WTC11 (cell line): ENCODE results near the gene UBN1. TPM values are rescaled to one million over a fixed set of nuclear protein-coding genes. Genes with fewer than 3 reads are reported as not detected.

Experiments used
- ATAC-seq: fragments of 200-7000 bp; cut with Tn5 transposase; 2 replicates; pipeline ENCODE4 v1.10.0; 2021; ENCODE audit warnings: mild to moderate bottlenecking, moderate library complexity
- CTCF ChIA-PET: fragments of 300-600 bp; sonication (Branson Sonifier 250); formaldehyde crosslinking; loops from one replicate; lab custom pipeline; 2021; ENCODE audit warnings: antibody characterized with exemption; lab: Charles Lee
- POLR2A ChIA-PET: fragments of 350-600 bp; sonication (Branson Sonifier 250); formaldehyde crosslinking; loops from one replicate; lab custom pipeline; 2021; ENCODE audit warnings: antibody characterized with exemption; lab: Charles Lee
- DNase-seq: peaks from one replicate; pipeline ENCODE4 v3.0.0; 2021; ENCODE audit warnings: low spot score
- H3K27ac Mint-ChIP-seq: 2 replicates; pipeline ENCODE4 v1.8.0; 2021; ENCODE audit warnings: mixed read lengths
- H3K27me3 Mint-ChIP-seq: 2 replicates; pipeline ENCODE4 v1.8.0; 2021; ENCODE audit warnings: low read depth, mild to moderate bottlenecking, moderate library complexity, mixed read lengths
- H3K36me3 Mint-ChIP-seq: 2 replicates; pipeline ENCODE4 v1.8.0; 2021; ENCODE audit warnings: mixed read lengths
- H3K4me1 Mint-ChIP-seq: 2 replicates; pipeline ENCODE4 v1.8.0; 2022; ENCODE audit warnings: mixed read lengths
- H3K4me3 Mint-ChIP-seq: 2 replicates; pipeline ENCODE4 v1.8.0; 2021; ENCODE audit warnings: mild to moderate bottlenecking, moderate library complexity, mixed read lengths
- H3K9me3 Mint-ChIP-seq: 2 replicates; pipeline ENCODE4 v1.8.0; 2021; ENCODE audit warnings: mixed read lengths
- AFF4 ChIP-seq: sonication (generic); formaldehyde crosslinking; IDR thresholded peaks from 2 replicates; pipeline ENCODE4 v1.8.1; 2023; ENCODE audit warnings: mild to moderate bottlenecking, missing genetic modification reagents, borderline replicate concordance
- ARID4B ChIP-seq: sonication (generic); formaldehyde crosslinking; IDR thresholded peaks from 2 replicates; pipeline ENCODE4 v1.8.0; 2023; ENCODE audit warnings: missing genetic modification reagents, mild to moderate bottlenecking, borderline replicate concordance
- ATF3 ChIP-seq: sonication (generic); formaldehyde crosslinking; conservative IDR thresholded peaks from 2 replicates; pipeline ENCODE4 v1.8.1; 2022; ENCODE audit warnings: mild to moderate bottlenecking, missing genetic modification reagents
- MYBL2 ChIP-seq: sonication (generic); formaldehyde crosslinking; IDR thresholded peaks from 2 replicates; pipeline ENCODE4 v1.8.1; 2023; ENCODE audit warnings: mild to moderate bottlenecking, moderate library complexity, missing genetic modification reagents
- NFATC4 ChIP-seq: fragments of 250-450 bp; sonication (Bioruptor Pico); IDR thresholded peaks from 2 replicates; pipeline ENCODE4 v1.9.0; 2021; ENCODE audit warnings: mild to moderate bottlenecking
- NFYB ChIP-seq: sonication (generic); formaldehyde crosslinking; conservative IDR thresholded peaks from 2 replicates; pipeline ENCODE4 v1.8.0; 2022; ENCODE audit warnings: low read depth, missing genetic modification reagents
- RORB ChIP-seq: fragments of 250-450 bp; sonication (Bioruptor Pico); IDR thresholded peaks from 2 replicates; pipeline ENCODE4 v1.9.0; 2021; ENCODE audit warnings: mild to moderate bottlenecking
- ZNF138 ChIP-seq: sonication (generic); formaldehyde crosslinking; conservative IDR thresholded peaks from 2 replicates; pipeline ENCODE4 v1.8.1; 2022; ENCODE audit warnings: mild to moderate bottlenecking, moderate library complexity, missing genetic modification reagents
- ZNF232 ChIP-seq: sonication (generic); formaldehyde crosslinking; IDR thresholded peaks from 2 replicates; pipeline ENCODE4 v1.8.0; 2022; ENCODE audit warnings: mild to moderate bottlenecking, missing genetic modification reagents
- ZNF423 ChIP-seq: fragments of 250-450 bp; sonication (Bioruptor Pico); IDR thresholded peaks from 2 replicates; pipeline ENCODE4 v2.1.2; 2022; ENCODE audit warnings: mild to moderate bottlenecking, moderate library complexity
- total RNA-seq: library from RNA; stranded (reverse); gene quantifications from 3 replicates; pipeline ENCODE4 v1.2.3, GENCODE V29; 2021
- TF ChIP-seq, protein P1 (sequence below): fragments of 250-450 bp; sonication (Bioruptor Pico); IDR thresholded peaks from 2 replicates; pipeline ENCODE4 v1.9.0; 2021; ENCODE audit warnings: mild to moderate bottlenecking
- TF ChIP-seq, protein P2 (sequence below): sonication (generic); formaldehyde crosslinking; IDR thresholded peaks from 2 replicates; pipeline ENCODE4 v1.8.1; 2023; ENCODE audit warnings: mild to moderate bottlenecking, missing genetic modification reagents
- TF ChIP-seq, protein P3 (sequence below): fragments of 250-450 bp; sonication (Bioruptor Pico); IDR thresholded peaks from 2 replicates; pipeline ENCODE4 v1.9.0; 2021; ENCODE audit warnings: mild to moderate bottlenecking, borderline replicate concordance

Gene UBN1
- total RNA-seq, 1 experiment from 2014 or later = 38.5 TPM

GRCh38 chr16:4836727-4837126 lies 10.6 kb upstream of the UBN1 start:
- Mint-ChIP-seq H3K4me1 (no peaks in the 10 kb centered on the region), H3K9me3 (no peaks in the 10 kb centered on the region), H3K27ac (no peak overlapping the region), H3K27me3 (no peaks in the 10 kb centered on the region), H3K36me3 (peaks cover 42% of the 10 kb centered on the region), H3K4me3 (no peak overlapping the region)
- ChIA-PET CTCF (no interaction called here), POLR2A (no interaction called here)
- no peak for ATAC-seq
- DNase-seq = no peak
- TF ChIP-seq AFF4 (CRISPR knock-in tag) (no peak), ARID4B (CRISPR knock-in tag) (no peak), RORB (CRISPR knock-in tag) (no peak), ZNF138 (no peak), ZNF232 (CRISPR knock-in tag) (no peak), ZNF423 (no peak), NFYB (CRISPR knock-in tag) (no peak), MYBL2 (CRISPR knock-in tag) (no peak), ATF3 (CRISPR knock-in tag) (no peak), NFATC4 (no peak)
- TF ChIP-seq, protein P1, sequence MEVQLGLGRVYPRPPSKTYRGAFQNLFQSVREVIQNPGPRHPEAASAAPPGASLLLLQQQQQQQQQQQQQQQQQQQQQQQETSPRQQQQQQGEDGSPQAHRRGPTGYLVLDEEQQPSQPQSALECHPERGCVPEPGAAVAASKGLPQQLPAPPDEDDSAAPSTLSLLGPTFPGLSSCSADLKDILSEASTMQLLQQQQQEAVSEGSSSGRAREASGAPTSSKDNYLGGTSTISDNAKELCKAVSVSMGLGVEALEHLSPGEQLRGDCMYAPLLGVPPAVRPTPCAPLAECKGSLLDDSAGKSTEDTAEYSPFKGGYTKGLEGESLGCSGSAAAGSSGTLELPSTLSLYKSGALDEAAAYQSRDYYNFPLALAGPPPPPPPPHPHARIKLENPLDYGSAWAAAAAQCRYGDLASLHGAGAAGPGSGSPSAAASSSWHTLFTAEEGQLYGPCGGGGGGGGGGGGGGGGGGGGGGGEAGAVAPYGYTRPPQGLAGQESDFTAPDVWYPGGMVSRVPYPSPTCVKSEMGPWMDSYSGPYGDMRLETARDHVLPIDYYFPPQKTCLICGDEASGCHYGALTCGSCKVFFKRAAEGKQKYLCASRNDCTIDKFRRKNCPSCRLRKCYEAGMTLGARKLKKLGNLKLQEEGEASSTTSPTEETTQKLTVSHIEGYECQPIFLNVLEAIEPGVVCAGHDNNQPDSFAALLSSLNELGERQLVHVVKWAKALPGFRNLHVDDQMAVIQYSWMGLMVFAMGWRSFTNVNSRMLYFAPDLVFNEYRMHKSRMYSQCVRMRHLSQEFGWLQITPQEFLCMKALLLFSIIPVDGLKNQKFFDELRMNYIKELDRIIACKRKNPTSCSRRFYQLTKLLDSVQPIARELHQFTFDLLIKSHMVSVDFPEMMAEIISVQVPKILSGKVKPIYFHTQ (CRISPR knock-in tag) = no peak
- TF ChIP-seq, protein P2, sequence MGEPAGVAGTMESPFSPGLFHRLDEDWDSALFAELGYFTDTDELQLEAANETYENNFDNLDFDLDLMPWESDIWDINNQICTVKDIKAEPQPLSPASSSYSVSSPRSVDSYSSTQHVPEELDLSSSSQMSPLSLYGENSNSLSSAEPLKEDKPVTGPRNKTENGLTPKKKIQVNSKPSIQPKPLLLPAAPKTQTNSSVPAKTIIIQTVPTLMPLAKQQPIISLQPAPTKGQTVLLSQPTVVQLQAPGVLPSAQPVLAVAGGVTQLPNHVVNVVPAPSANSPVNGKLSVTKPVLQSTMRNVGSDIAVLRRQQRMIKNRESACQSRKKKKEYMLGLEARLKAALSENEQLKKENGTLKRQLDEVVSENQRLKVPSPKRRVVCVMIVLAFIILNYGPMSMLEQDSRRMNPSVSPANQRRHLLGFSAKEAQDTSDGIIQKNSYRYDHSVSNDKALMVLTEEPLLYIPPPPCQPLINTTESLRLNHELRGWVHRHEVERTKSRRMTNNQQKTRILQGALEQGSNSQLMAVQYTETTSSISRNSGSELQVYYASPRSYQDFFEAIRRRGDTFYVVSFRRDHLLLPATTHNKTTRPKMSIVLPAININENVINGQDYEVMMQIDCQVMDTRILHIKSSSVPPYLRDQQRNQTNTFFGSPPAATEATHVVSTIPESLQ = no peak
- TF ChIP-seq, protein P3, sequence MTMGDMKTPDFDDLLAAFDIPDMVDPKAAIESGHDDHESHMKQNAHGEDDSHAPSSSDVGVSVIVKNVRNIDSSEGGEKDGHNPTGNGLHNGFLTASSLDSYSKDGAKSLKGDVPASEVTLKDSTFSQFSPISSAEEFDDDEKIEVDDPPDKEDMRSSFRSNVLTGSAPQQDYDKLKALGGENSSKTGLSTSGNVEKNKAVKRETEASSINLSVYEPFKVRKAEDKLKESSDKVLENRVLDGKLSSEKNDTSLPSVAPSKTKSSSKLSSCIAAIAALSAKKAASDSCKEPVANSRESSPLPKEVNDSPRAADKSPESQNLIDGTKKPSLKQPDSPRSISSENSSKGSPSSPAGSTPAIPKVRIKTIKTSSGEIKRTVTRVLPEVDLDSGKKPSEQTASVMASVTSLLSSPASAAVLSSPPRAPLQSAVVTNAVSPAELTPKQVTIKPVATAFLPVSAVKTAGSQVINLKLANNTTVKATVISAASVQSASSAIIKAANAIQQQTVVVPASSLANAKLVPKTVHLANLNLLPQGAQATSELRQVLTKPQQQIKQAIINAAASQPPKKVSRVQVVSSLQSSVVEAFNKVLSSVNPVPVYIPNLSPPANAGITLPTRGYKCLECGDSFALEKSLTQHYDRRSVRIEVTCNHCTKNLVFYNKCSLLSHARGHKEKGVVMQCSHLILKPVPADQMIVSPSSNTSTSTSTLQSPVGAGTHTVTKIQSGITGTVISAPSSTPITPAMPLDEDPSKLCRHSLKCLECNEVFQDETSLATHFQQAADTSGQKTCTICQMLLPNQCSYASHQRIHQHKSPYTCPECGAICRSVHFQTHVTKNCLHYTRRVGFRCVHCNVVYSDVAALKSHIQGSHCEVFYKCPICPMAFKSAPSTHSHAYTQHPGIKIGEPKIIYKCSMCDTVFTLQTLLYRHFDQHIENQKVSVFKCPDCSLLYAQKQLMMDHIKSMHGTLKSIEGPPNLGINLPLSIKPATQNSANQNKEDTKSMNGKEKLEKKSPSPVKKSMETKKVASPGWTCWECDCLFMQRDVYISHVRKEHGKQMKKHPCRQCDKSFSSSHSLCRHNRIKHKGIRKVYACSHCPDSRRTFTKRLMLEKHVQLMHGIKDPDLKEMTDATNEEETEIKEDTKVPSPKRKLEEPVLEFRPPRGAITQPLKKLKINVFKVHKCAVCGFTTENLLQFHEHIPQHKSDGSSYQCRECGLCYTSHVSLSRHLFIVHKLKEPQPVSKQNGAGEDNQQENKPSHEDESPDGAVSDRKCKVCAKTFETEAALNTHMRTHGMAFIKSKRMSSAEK (CRISPR knock-in tag) = no peak
